Body of pancreas (tissue), 4 donors: ENCODE results near the gene LRRC53.

ENCODE experiments used
- POLR2A ChIP-seq, 3 donors: fragments of 450-650 bp; IDR thresholded peaks; one replicate each; pipeline ENCODE4 v1.6.1; 2016; ENCODE audit warnings: antibody characterized with exemption in 3 of 3, mild to moderate bottlenecking in 2 of 3
- TF ChIP-seq, protein P1 (sequence below), 7 experiments: fragments of 450-650 bp in 4 of 7; fragments of 200-600 bp in 3 of 7; sonication (generic) in 3 of 7; IDR thresholded peaks; one replicate each; pipeline ENCODE4 v1.5.1; 2016 to 2019; ENCODE audit warnings: antibody characterized with exemption in 7 of 7

DNA sequence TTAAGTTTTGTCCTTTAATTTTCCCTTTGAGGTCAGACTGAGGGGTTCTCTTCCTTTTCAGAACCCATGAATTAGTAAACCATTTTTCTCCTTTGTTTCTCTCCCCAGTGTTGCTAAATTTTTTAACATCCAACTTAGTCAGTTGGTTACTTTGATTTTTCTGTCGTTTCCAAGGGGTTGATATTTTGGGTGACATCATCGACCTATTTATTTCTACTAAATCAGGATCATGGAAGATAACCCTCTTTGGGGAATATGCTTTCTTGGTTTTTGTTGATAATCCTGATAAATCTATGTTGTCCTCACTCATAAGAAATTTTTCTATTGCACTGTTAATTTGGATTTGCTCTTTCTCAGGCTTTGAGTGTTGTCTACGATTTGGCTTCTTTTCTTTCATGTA, 40.9 kb downstream of the LRRC53 start:
- TF ChIP-seq, protein P1, sequence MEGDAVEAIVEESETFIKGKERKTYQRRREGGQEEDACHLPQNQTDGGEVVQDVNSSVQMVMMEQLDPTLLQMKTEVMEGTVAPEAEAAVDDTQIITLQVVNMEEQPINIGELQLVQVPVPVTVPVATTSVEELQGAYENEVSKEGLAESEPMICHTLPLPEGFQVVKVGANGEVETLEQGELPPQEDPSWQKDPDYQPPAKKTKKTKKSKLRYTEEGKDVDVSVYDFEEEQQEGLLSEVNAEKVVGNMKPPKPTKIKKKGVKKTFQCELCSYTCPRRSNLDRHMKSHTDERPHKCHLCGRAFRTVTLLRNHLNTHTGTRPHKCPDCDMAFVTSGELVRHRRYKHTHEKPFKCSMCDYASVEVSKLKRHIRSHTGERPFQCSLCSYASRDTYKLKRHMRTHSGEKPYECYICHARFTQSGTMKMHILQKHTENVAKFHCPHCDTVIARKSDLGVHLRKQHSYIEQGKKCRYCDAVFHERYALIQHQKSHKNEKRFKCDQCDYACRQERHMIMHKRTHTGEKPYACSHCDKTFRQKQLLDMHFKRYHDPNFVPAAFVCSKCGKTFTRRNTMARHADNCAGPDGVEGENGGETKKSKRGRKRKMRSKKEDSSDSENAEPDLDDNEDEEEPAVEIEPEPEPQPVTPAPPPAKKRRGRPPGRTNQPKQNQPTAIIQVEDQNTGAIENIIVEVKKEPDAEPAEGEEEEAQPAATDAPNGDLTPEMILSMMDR (IDR thresholded peaks at IDR 0.05): no peak
- no peak for TF ChIP-seq POLR2A (IDR thresholded peaks at IDR 0.05)
